Epithelial cell of esophagus (primary cell): Measurements from ENCODE around the gene VSX2.

ENCODE experiments used
- DNase-seq: peaks from one replicate; pipeline ENCODE4 v3.0.0; 2010; ENCODE audit warnings: low read depth
- H3K4me3 ChIP-seq: 2 replicates; pipeline ENCODE4 v1.5.1; 2011; ENCODE audit warnings: mild to moderate bottlenecking, low read length, control low read depth
- CTCF ChIP-seq: IDR thresholded peaks from 2 replicates; pipeline ENCODE4 v1.5.1; 2011; ENCODE audit warnings: low read depth, mild to moderate bottlenecking, low read length, control low read depth, inconsistent platforms; ENCODE audit not compliant: insufficient read depth; ENCODE audit errors: missing control alignments

The VSX2 gene

GRCh38 chr14:74292061-74292460, 52.8 kb downstream of the VSX2 start:
- DNase-seq, result no peak
- H3K4me3 ChIP-seq, result no peak overlapping the region
- no peak for TF ChIP-seq CTCF

- no peak overlapping the region for H3K4me3 ChIP-seq
- no peak for TF ChIP-seq CTCF
- no peak for DNase-seq
Observed at GRCh38 chr14:74293606-74294005, 54.4 kb downstream of the VSX2 start.

- DNase-seq, result no peak
- no peak for TF ChIP-seq CTCF
- H3K4me3 ChIP-seq, result no peak overlapping the region
Observed at GRCh38 chr14:74296037-74296467, 56.8 kb downstream of the VSX2 start.

GRCh38 chr14:74297986-74298385, 58.7 kb downstream of the VSX2 start:
- no peak for TF ChIP-seq CTCF
- DNase-seq, result no peak

GRCh38 chr14:74299061-74299545, 59.9 kb downstream of the VSX2 start:
- H3K4me3 ChIP-seq, result no peak overlapping the region
- no peak for TF ChIP-seq CTCF
- DNase-seq, result peak; percentile 34

More at GRCh38 chr14:74297986-74298385, 58.7 kb downstream of the VSX2 start:
- H3K4me3 ChIP-seq, result no peak overlapping the region

GRCh38 chr14:74301594-74302151, 62.4 kb downstream of the VSX2 start:
- peak overlapping the region; percentile 80 for H3K4me3 ChIP-seq
- no peak for TF ChIP-seq CTCF
- no peak for DNase-seq

GRCh38 chr14:74302152-74302628, 62.9 kb downstream of the VSX2 start:
- H3K4me3 ChIP-seq, result peak overlapping the region; percentile 80
- peak; percentile 52 for TF ChIP-seq CTCF
- peak; percentile 55 for DNase-seq
